Motor neuron (in vitro differentiated cells): ENCODE results near the gene RASL10B. TPM values are rescaled to one million over a fixed set of nuclear protein-coding genes. Genes with fewer than 3 reads are reported as not detected.
A peak's percentile ranks its signal among the peaks of the same experiment; 100 is the strongest.

Source experiments
- ATAC-seq, 8 experiments: fragments of 200-7000 bp; cut with Tn5 transposase; replicated peaks in 6 of 8; 2 replicates each; pipeline ENCODE4 v1.8.0; 2021; ENCODE audit warnings: mild to moderate bottlenecking in 8 of 8, moderate library complexity in 8 of 8
- H3K27ac ChIP-seq, 2 donors: fragments of 250-450 bp; sonication (Bioruptor Pico); 2 replicates each; pipeline ENCODE4 v1.9.0; 2021; ENCODE audit warnings: antibody characterized with exemption in 2 of 2, mild to moderate bottlenecking in 2 of 2, moderate library complexity in 1 of 2
- H3K4me1 ChIP-seq, 2 donors: fragments of 250-450 bp; sonication (Bioruptor Pico); replicated peaks in 1 of 2; 2 replicates each; pipeline ENCODE4 v1.6.1; 2021; ENCODE audit warnings: antibody characterized with exemption in 2 of 2, mild to moderate bottlenecking in 2 of 2, moderate library complexity in 1 of 2
- H3K4me3 ChIP-seq, 5 donors: fragments of 250-450 bp; sonication (Bioruptor Pico); 2 replicates each; pipeline ENCODE4 v1.9.0; 2021; ENCODE audit warnings: antibody characterized with exemption in 5 of 5, mild to moderate bottlenecking in 5 of 5, moderate library complexity in 4 of 5
- WGBS, 10 experiments: fragments of 450-650 bp; shearing (Covaris generic); methylation state at CpG; one replicate each; pipeline ENCODE4 v1.0.0; 2022; 5-methylcytosine and 5-hydroxymethylcytosine counted together
- in situ Hi-C, 9 experiments: fragments of 400-800 bp; cut with MboI; loops; one replicate each; pipeline ENCODE4 v1.15.0; 2021; ENCODE audit warnings: low sequenced_read_pairs in 9 of 9, low pct_unique_long_range_greater_than_20kb in 2 of 9; ENCODE audit not compliant: unreplicated experiment in 9 of 9
- total RNA-seq, 8 experiments: library from RNA; unstranded; fragments of 300-600 nt; gene quantifications; 2 replicates each; pipeline versions ENCODE4 v1.2.3 to v1.2.4, GENCODE V29; 2022

The RASL10B gene
- total RNA-seq, 8 experiments from 2014 or later, result 0.61 to 33.6 (median 10.7) TPM

DNA sequence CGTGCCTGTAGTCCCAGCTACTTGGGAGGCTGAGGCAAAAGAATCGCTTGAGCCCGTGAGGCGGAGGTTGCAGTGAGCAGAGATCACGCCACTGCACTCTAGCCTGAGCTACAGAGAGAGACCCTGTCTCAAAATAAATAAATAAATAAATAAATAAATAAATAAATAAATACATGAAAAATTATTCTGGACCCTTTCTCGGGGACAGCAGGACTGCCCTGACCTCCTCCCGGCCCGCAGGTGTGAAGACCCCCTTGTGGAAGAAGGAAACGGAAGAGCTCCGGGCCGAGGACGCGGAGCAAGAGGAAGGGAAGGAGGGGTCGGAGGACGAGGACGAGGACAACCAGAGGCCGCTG lies 32.3 kb downstream of the RASL10B start:
- in situ Hi-C loops, result no loop called here
- 0 to 100% (median 51%) methylated on average over 1 to 12 of the region's 17 CpGs; no CpG with 5 or more reads in 1 of the 10 experiments for WGBS, 10 experiments
- ATAC-seq, result no peak
- Histone ChIP-seq H3K4me3 (peak overlapping the region; percentile 22 to 41 (median 26)), H3K4me1 (peaks cover 6 to 24% of the 10 kb centered on the region in 2 donors), H3K27ac (peak overlapping the region in 1 of 2 donors; percentile 81)

- H3K4me3 ChIP-seq, result peak overlapping the region; percentile 22 to 41 (median 26)
- H3K27ac ChIP-seq, result peak overlapping the region; percentile 47 to 81
- WGBS, 10 experiments, result 0 to 80% (median 25%) methylated on average over 1 to 9 of the region's 75 CpGs; no CpG with 5 or more reads in 5 of the 10 experiments
- ATAC-seq, result peak; percentile 91 to 98 (median 96)
- in situ Hi-C loops, result no loop called here
- peaks cover 6 to 24% of the 10 kb centered on the region in 2 donors for H3K4me1 ChIP-seq
Measured at GRCh38 chr17:35764123-35764991, 32.9 kb downstream of the RASL10B start.

GRCh38 chr17:35765086-35765710 lies 33.8 kb downstream of the RASL10B start:
- in situ Hi-C loops, result no loop called here
- H3K27ac ChIP-seq, result peak overlapping the region in 1 of 2 donors; percentile 81
- no peak overlapping the region for H3K4me3 ChIP-seq
- no peak for ATAC-seq
- WGBS, 10 experiments, result 38 to 90% (median 60%) methylated on average over 1 to 6 of the region's 11 CpGs; no CpG with 5 or more reads in 4 of the 10 experiments
- peaks cover 6 to 24% of the 10 kb centered on the region in 2 donors for H3K4me1 ChIP-seq

DNA sequence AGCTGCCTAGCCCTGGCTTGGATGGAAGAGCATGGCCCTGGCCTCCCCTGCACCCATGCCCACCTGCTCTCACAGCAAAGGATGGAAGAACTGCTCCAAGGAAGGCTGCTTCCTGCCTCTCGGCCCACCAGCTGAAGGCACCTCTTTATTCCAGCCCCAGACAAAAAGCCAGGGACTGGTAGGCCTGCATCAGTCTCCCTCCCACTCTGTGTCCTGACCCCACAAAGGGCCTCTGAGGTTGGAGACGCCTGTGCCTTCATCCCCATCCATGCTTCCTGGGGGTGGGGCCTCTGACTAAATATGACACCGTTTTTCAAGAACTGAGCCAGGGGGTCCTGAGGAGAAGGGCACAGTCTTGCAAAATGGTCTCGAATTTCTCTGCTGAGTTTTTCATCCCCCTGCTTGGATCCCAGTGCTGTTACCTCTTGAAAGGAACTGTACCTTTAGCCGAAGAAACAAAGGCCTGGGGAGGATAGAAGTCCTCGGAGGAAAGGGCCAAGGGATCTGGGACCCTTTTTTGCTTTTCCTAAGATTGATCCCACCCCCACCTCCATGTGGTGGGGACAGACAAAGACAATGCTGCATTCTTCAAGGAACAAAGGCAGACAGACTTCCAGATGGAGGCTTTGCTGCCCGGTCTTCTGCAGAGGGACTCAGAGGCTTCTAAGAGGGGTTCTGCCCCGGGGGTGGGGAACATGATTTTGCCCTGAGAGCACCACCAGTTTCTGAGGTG lies 34.5 kb downstream of the RASL10B start:
- WGBS, 10 experiments, result 16 to 66% (median 31%) methylated on average over 1 to 5 of the region's 8 CpGs; no CpG with 5 or more reads in 3 of the 10 experiments
- Histone ChIP-seq H3K27ac (peak overlapping the region; percentile 18 to 81), H3K4me1 (peaks cover 6 to 24% of the 10 kb centered on the region in 2 donors), H3K4me3 (no peak overlapping the region)
- in situ Hi-C loops, result no loop called here
- no peak for ATAC-seq

DNA sequence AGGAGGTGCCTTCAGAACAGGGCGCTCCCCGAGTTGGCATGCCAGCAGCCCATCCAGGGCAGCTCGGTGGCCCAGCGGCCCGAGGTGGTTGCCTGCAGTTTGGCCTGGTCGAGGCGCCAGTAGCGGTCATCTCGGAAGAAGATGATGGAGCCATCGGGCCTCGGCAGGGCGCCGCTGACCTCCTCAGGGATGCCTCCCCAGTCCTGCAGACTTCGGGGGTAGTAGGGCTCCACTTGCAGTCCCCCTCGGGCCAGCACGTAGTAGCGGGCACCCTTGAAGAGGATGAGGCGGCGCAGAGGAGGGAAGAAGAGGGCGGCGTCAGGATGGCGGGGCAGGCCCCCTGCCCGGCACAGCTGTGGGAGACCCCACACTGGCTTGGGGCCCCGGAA lies 35.0 kb downstream of the RASL10B start:
- H3K4me1 ChIP-seq, result peaks cover 6 to 24% of the 10 kb centered on the region in 2 donors
- H3K27ac ChIP-seq, result no peak overlapping the region
- in situ Hi-C loops, result no loop called here
- H3K4me3 ChIP-seq, result no peak overlapping the region
- 68 to 100% methylated on average over 1 to 4 of the region's 24 CpGs; no CpG with 5 or more reads in 8 of the 10 experiments for WGBS, 10 experiments
- no peak for ATAC-seq

- in situ Hi-C loops, result no loop called here
- Histone ChIP-seq H3K4me3 (no peak overlapping the region), H3K27ac (no peak overlapping the region), H3K4me1 (peaks cover 6 to 24% of the 10 kb centered on the region in 2 donors)
- 6 to 100% (median 50%) methylated on average over 2 to 5 of the region's 7 CpGs; no CpG with 5 or more reads in 2 of the 10 experiments for WGBS, 10 experiments
- ATAC-seq, result no peak
Measured at GRCh38 chr17:35766903-35767510, 35.6 kb downstream of the RASL10B start.

- ATAC-seq, result no peak
- in situ Hi-C loops, result no loop called here
- no peak overlapping the region for H3K27ac ChIP-seq
- peaks cover 6 to 41% of the 10 kb centered on the region in 2 donors for H3K4me1 ChIP-seq
- 60 to 100% (median 100%) methylated on average over 1 of the region's 2 CpGs; no CpG with 5 or more reads in 3 of the 10 experiments for WGBS, 10 experiments
- H3K4me3 ChIP-seq, result no peak overlapping the region
Measured at GRCh38 chr17:35768797-35769196, 37.4 kb downstream of the RASL10B start.

DNA sequence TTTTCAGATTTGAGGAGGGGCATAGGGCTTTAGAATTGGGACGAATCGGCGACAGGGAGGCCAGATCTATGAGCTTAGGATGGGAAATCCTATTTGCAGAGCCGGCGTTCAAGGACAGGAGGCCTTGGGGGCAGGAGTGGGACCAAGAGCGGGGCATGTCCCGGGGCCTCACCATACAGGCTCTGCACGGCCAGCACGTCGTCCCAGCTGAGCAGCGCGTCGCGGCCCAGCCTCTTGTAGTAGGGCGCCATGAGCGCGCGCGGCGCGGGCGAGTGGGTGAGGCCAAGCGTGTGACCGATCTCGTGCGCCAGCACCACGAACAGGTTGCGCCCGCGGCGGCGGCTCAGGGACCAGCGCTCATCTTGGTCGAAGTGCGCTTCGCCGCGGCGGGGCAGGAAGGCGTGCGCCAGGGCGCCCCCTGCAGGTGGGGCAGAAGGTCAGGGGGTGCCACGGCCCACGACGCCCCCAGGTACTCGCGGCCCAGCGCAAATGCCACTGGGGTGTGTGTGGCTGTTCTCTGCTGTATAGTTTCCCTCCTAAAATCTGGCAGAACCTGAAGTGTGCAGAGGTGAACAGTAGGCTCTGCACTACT lies 38.6 kb downstream of the RASL10B start:
- no peak for ATAC-seq
- 89 to 97% (median 95%) methylated on average over 6 to 26 of the region's 48 CpGs; no CpG with 5 or more reads in 6 of the 10 experiments for WGBS, 10 experiments
- in situ Hi-C loops, result no loop called here
- Histone ChIP-seq H3K4me1 (peaks cover 12 to 47% of the 10 kb centered on the region in 2 donors), H3K27ac (no peak overlapping the region), H3K4me3 (no peak overlapping the region)

- ATAC-seq, result no peak
- no peak overlapping the region for H3K27ac ChIP-seq
- H3K4me3 ChIP-seq, result no peak overlapping the region
- in situ Hi-C loops, result no loop called here
- H3K4me1 ChIP-seq, result peaks cover 9 to 32% of the 10 kb centered on the region in 2 donors
- 42 to 80% (median 63%) methylated on average over 1 to 3 of the region's 20 CpGs; no CpG with 5 or more reads in 7 of the 10 experiments for WGBS, 10 experiments
Measured at GRCh38 chr17:35773129-35773528, 41.7 kb downstream of the RASL10B start.

DNA sequence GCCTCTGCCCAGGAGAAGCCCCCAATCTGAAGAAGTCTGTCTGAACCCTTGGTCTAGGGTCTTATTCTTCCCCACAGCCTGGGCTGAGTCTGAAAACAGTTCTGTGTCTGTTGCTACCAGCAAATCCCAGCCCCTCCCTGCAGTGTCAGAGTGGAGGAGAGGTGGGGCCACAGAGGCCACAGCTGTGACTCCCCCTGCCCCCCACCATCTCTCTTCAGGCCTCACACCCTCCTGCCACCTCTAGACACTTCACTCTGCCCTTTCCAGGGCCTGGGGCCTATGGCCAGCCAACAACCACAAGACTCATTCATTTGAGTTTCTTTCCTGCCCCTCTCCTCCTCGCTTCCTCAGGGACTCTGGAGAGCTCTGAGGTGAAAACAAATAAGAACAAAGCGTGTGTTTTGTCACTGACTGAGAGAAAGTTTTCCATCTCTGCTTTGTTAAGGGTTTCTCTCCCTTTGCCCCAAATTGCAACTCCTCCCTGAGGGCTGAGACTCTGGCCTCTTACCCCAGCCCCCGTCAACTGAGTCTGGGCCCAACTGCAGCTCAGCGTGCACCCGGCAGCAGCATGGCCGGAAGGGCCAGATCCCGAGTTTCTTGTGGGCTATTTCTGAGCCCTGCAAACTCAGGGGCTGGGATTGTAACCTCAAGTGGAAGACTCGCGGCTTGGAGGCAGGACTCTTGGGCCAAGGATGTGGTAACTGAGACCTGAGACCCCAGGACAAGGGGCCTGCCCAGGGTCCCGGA lies 42.4 kb downstream of the RASL10B start:
- in situ Hi-C loops, result no loop called here
- H3K4me3 ChIP-seq, result no peak overlapping the region
- H3K27ac ChIP-seq, result peak overlapping the region in 1 of 2 donors; percentile 7
- 66 to 100% (median 80%) methylated on average over 1 to 7 of the region's 10 CpGs; no CpG with 5 or more reads in 5 of the 10 experiments for WGBS, 10 experiments
- H3K4me1 ChIP-seq, result peaks cover 9 to 32% of the 10 kb centered on the region in 2 donors
- peak in 7 of 8 experiments; percentile 19 to 74 (median 55) for ATAC-seq

- in situ Hi-C loops, result no loop called here
- no peak overlapping the region for H3K4me3 ChIP-seq
- no peak overlapping the region for H3K27ac ChIP-seq
Measured at GRCh38 chr17:35774499-35774898, 43.1 kb downstream of the RASL10B start.

More at GRCh38 chr17:35774499-35774898, 43.1 kb downstream of the RASL10B start:
- peak in 7 of 8 experiments; percentile 26 to 80 (median 39) for ATAC-seq
- peaks cover 9 to 32% of the 10 kb centered on the region in 2 donors for H3K4me1 ChIP-seq
- 0 to 100% (median 80%) methylated on average over 1 to 3 of the region's 5 CpGs; no CpG with 5 or more reads in 5 of the 10 experiments for WGBS, 10 experiments
